GM19452 (cell line): ENCODE results near the gene ADGRG1.
A peak's percentile ranks its signal among the peaks of the same experiment; 100 is the strongest.
"Not testable (repeated sequence)": the region's sequence is repeated elsewhere in the genome, so short reads cannot be mapped to it uniquely, and the experiment has no call there.

Experiments used
- ATAC-seq: cut with Tn5 transposase; IDR thresholded peaks from one replicate; pipeline ENCODE4 v1.9.1; 2021; ENCODE audit not compliant: unreplicated experiment

ADGRG1 gene

GRCh38 chr16:57628008-57628781 lies at the start of gene ADGRG1:
Gene ADGRG1 (plus strand): TSS chr16:57628630. CDS start chr16:57650288, 21,658 bp downstream.
- ATAC-seq = no peak

DNA sequence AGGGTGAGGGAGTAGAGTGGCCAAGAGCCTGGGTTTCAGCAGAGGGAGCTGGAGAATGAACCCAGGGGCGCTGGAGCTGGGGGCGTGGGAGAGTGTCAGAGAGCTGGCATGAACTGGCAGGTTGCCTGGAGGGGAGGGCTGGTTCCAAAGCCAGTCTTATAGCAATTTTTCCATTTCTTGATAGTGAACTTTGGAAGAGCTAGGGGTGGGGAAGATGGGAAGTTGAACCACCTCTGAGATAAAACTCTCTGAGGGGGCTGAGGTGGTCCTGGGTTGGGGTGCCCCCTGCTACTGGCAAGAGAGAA lies 49.1 kb upstream of the ADGRG1 start:
- ATAC-seq = no peak

- ATAC-seq = no peak
These were observed 43.3 kb upstream of the ADGRG1 start for GRCh38 chr16:57585051-57585687.

- ATAC-seq = no peak
These were observed 39.6 kb upstream of the ADGRG1 start for GRCh38 chr16:57588831-57589230.

DNA sequence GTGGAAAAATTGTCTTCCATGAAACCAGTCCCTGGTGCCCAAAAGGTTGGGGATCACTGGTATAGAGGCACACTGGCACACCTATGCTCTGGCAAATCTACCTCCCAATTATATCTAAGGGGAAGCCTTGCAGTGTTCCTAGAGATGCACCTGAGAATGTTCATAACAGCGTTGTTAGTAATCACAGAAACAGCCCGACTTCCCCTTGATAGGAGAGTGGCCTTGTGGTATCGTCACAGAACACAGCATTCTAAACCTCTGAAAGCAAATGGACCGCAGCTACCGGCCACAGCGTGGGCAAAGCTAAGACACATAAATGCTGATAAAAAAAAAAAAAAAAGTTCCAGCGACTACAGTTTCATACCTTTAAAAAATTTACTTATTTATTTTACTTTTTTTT lies 39.1 kb upstream of the ADGRG1 start:
- no peak for ATAC-seq

GRCh38 chr16:57590654-57591085 lies 37.8 kb upstream of the ADGRG1 start:
- no peak for ATAC-seq

GRCh38 chr16:57591086-57591869 lies 37.2 kb upstream of the ADGRG1 start:
- peak; percentile 64 for ATAC-seq

DNA sequence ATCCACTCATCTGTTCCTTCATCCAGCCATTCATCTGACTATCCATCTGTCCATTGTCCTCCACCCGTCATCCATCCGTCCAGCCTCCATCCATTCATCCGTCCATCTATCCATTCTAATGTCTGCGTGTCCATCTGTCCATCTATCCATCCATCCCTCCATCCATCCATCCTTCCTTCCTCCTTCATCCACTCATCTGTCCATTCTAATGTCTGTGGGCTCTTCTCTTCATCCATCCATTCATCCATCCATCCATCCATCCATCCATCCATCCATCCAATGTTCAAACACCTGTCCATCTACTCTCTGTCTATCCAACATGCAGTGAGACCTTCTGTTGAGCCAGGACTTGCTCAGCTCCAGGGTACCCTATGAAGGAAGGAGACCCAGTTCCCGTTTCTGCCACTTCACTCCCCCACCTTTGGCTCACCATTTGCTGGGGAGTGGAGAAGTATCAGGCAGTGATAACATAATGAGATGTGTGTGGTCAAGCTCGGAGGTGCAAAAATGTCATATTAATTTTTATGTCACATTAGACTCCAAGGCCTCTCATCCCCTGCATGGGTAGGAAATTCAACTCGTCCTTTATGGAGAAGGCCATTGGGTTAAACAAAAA lies 36.5 kb upstream of the ADGRG1 start:
- ATAC-seq = no peak

DNA sequence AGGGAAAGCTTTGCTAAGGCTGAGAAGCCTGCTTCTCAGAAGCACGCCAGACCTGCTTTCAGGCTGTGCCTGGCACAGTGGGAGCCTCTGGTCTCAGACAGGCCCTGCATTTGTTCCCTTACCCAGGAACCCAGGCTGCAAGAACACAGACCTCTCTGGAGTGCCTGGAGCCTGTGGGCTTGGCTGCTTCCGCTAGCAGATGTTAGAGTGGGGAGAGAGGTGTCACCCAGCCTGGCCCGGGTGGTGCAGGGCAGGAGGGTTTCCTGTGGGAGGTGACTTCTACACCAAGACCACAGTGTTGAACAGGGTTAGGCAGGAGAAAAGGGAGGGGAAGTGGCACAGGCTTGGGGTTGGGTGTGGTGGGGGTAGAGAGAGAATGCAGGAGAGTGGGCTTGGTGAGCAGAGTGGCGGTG lies 35.8 kb upstream of the ADGRG1 start:
- peak; percentile 85 for ATAC-seq

GRCh38 chr16:57593021-57593420 lies 35.4 kb upstream of the ADGRG1 start:
- ATAC-seq = no peak

GRCh38 chr16:57593990-57594389 lies 34.4 kb upstream of the ADGRG1 start:
- ATAC-seq = no peak

- no peak for ATAC-seq
These were observed 33.8 kb upstream of the ADGRG1 start for GRCh38 chr16:57594531-57595031.

DNA sequence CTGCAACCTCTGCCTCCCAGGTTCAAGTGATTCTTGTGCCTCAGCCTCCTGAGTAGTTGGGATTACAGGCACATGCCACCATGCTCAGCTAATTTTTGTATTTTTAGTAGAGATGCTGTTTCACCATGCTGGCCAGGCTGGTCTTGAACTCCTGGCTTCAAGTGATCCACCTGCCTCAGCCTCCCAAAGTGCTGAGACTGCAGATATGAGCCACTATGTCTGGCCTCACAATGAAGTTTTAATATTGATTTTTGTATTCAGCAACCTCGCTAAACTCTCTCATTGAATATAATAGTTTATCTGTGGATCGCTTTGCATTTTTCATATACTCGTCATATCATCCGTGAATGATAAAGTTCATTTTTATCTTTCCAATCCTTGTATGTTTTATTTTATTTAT lies 32.2 kb upstream of the ADGRG1 start:
- ATAC-seq = not testable (repeated sequence)

- no peak for ATAC-seq
These were observed 30.0 kb upstream of the ADGRG1 start for GRCh38 chr16:57598437-57598836.

- no peak for ATAC-seq
These were observed 28.2 kb upstream of the ADGRG1 start for GRCh38 chr16:57600048-57600835.

DNA sequence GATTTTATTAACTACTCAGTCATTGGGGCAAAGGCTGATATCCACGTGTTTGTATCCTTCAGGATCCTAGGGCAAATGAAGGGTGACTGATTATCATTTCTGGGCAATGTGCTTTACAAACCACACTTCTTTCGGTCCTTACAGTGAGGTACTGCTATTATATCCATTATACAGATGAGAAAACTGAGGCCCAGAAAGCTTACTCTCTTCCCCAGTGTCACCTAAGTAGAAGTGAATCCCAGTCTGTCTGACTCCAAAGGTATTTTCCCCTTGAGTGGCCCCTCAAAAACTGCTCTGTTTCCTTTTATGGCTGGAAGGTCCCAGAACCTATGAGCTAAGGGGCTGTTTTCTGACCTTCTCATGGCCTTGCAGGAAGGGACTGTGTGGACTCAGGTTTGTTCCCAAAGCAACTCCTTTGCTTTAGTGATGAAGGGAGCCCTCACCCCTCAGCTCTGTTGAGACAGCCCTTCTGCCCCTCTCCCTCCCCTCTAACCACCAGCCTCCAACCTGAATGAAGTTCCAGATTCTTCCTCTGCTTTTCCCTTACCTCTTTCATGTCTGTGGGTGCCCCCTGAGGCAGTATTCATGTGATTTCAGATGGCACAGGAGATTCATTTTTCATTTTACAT lies 27.4 kb upstream of the ADGRG1 start:
- no peak for ATAC-seq

DNA sequence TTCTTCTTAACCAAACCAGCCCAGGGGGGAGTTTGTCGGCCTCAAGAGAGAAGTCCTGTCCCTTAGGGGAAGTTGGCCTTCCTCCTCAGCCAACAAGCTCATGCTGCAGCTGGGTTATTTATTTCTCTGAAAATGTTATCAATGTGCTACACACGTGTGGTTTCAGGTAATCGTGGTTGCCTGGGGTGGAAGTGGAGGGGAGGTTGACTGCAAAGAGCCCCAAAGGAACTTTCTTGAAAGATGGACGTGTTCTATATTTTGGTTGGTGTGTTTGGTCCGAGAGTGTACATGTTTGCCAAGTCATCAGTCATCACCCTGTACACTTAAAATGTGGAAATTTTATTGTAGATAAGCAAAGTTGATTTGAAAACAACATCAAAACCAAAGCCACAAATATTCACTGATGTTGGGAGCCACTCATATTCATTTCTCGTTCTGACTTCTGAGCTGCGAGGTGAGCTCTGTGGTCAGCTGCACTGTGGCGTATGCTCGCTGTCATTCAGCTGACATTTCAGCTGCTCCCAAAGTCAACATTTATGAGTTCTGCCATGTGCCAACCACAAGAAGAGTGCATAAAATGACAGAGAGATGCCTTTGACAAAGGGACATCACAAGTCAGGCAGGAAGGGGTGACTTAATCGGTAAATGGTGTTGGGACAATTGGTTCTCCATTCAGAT lies 26.5 kb upstream of the ADGRG1 start:
- peak; percentile 88 for ATAC-seq

GRCh38 chr16:57603115-57604024 lies 25.1 kb upstream of the ADGRG1 start:
- no peak for ATAC-seq
